Peyer's patch (tissue), 4 donors: Measurements from ENCODE around the gene KIDINS220.

Experiments
- CTCF ChIP-seq, 6 experiments: fragments of 450-650 bp in 4 of 6; fragments of 200-600 bp in 2 of 6; sonication (generic) in 1 of 6; IDR thresholded peaks; one replicate each; pipeline ENCODE4 v1.5.1; 2017 to 2019; ENCODE audit warnings: antibody characterized with exemption in 6 of 6, mild to moderate bottlenecking in 3 of 6, moderate library complexity in 1 of 6
- POLR2A ChIP-seq, 2 donors: fragments of 450-650 bp; IDR thresholded peaks; one replicate each; pipeline ENCODE4 v1.5.1; 2017; ENCODE audit warnings: antibody characterized with exemption in 2 of 2, mild to moderate bottlenecking in 2 of 2, moderate library complexity in 2 of 2

- no peak for TF ChIP-seq CTCF (IDR thresholded peaks at IDR 0.05)
- TF ChIP-seq POLR2A (IDR thresholded peaks at IDR 0.05): no peak
Observed at GRCh38 chr2:8753609-8754008, 83.8 kb downstream of the KIDINS220 start.
